Camera-type eye (tissue), 1 donor: ENCODE results near the gene SRPRA. TPM values are rescaled to one million over a fixed set of nuclear protein-coding genes. Genes with fewer than 3 reads are reported as not detected.

Experiments used
- total RNA-seq: library from RNA; depleted of rRNA; stranded (reverse); fragments of >200 nt; gene quantifications from one replicate; pipeline ENCODE4 v1.2.3, GENCODE V29; 2014

SRPRA gene
- total RNA-seq, result 46.3 TPM

GRCh38 chr11:126268708-126269579, at the start of gene SRPRA, which contains the start of gene FOXRED1:
Gene SRPRA, minus strand, starts transcription at chr11:126268895. Its CDS starts 91 bp downstream, at chr11:126268804.
Gene FOXRED1, plus strand, starts transcription at chr11:126269154. Its CDS starts 53 bp downstream, at chr11:126269207.

GRCh38 chr11:126303623-126304456, 35.1 kb upstream of the SRPRA start, which contains the start of gene DCPS:
Gene DCPS, plus strand, starts transcription at chr11:126304060. Its CDS starts 21 bp downstream, at chr11:126304081.

GRCh38 chr11:126282736-126283591, 14.3 kb upstream of the SRPRA start, which contains the start of gene TIRAP:
Gene TIRAP, plus strand, starts transcription at chr11:126283093. Its CDS starts 7,802 bp downstream, at chr11:126290895.

Other genes starting within 250 kb of the SRPRA start
- 192 TPM for gene CDON, start 206.0 kb downstream of the SRPRA start, total RNA-seq
- 34.6 TPM for gene RPUSD4, start 57.2 kb downstream of the SRPRA start, total RNA-seq
- 30.2 TPM for gene FAM118B, start 57.1 kb downstream of the SRPRA start, total RNA-seq
- gene FOXRED1, start 259 bp upstream of the SRPRA start, total RNA-seq, result 33.1 TPM
- 8.0 TPM for gene TIRAP, start 14.2 kb upstream of the SRPRA start, total RNA-seq
- 10.7 TPM for gene DCPS, start 35.2 kb upstream of the SRPRA start, total RNA-seq
- gene ST3GAL4, start 86.8 kb upstream of the SRPRA start, total RNA-seq, result 33.5 TPM